Tibial nerve (tissue), 4 donors: ENCODE data around the gene NFKBIB. TPM values are rescaled to one million over a fixed set of nuclear protein-coding genes. Genes with fewer than 3 reads are reported as not detected.

Experiments used
- DNase-seq, 2 donors: peaks; one replicate each; pipeline ENCODE4 v3.0.0-alpha.2; 2019; ENCODE audit warnings: low spot score in 2 of 2
- H3K27ac ChIP-seq, 4 donors: fragments of 200-600 bp; sonication (generic) in 3 of 4; one replicate each; pipeline ENCODE4 v1.5.1; 2017 to 2019; ENCODE audit warnings: mild to moderate bottlenecking in 1 of 4
- H3K27me3 ChIP-seq, 2 donors: fragments of 200-600 bp; sonication (generic) in 1 of 2; one replicate each; pipeline versions ENCODE4 v1.5.1 to v1.6.0; 2017 to 2019
- H3K36me3 ChIP-seq, 3 donors: fragments of 200-600 bp; sonication (generic); one replicate each; pipeline ENCODE4 v1.5.1; 2018 to 2019
- H3K4me1 ChIP-seq, 4 donors: fragments of 200-600 bp; sonication (generic) in 3 of 4; one replicate each; pipeline ENCODE4 v1.5.1; 2017 to 2019
- H3K4me3 ChIP-seq, 4 donors: fragments of 200-600 bp; sonication (generic) in 3 of 4; one replicate each; pipeline ENCODE4 v1.5.1; 2017 to 2019; ENCODE audit warnings: mild to moderate bottlenecking in 1 of 4, moderate library complexity in 1 of 4
- H3K9me3 ChIP-seq, 4 donors: fragments of 200-600 bp; sonication (generic) in 3 of 4; one replicate each; pipeline ENCODE4 v1.5.1; 2017 to 2019
- EP300 ChIP-seq, 2 donors: sonication (generic); formaldehyde crosslinking; IDR thresholded peaks; one replicate each; pipeline ENCODE4 v1.6.1; 2017; ENCODE audit warnings: antibody characterized with exemption in 2 of 2, mild to moderate bottlenecking in 1 of 2
- POLR2A ChIP-seq, 2 donors: fragments of 450-650 bp; IDR thresholded peaks; one replicate each; pipeline ENCODE4 v1.6.1; 2017; ENCODE audit warnings: antibody characterized with exemption in 2 of 2, mild to moderate bottlenecking in 2 of 2, moderate library complexity in 2 of 2
- WGBS, 2 donors: methylation state at CpG; one replicate each; pipeline ENCODE4 v1.1.5; 2018; 5-methylcytosine and 5-hydroxymethylcytosine counted together
- total RNA-seq, 4 donors: library from RNA; depleted of rRNA; stranded (reverse); fragments of >200 nt; gene quantifications; one replicate each; pipeline ENCODE4 v1.1.0, GENCODE V29; 2016
- TF ChIP-seq, protein P1 (sequence below), 5 experiments: fragments of 200-600 bp in 3 of 5; fragments of 450-650 bp in 2 of 5; sonication (generic) in 3 of 5; IDR thresholded peaks; one replicate each; pipeline ENCODE4 v1.5.1; 2016 to 2019; ENCODE audit warnings: antibody characterized with exemption in 5 of 5, mild to moderate bottlenecking in 3 of 5, moderate library complexity in 2 of 5

NFKBIB gene
- total RNA-seq, 4 donors from 2014 or later: 16.0 to 33.0 (median 25.2) TPM

DNA sequence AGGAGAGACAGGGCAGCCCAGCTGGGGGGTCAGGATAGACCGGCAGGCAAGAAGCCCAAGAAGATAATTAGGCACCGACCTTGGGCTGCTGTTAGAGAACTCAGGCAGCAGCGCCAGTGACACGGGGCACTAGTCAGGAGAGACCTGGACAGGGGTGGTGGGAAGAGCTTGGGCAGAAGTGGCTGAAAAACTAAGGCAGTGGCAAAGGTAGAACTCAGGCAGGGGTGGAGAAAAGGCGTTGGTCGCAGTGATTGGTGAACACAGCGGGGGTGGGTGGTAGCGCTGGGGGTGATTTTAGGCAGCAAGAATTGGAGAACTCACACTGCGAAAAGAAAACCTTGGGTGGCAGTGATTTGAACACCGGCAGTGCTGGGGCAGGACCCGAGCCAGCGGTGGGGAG, 7.9 kb downstream of the NFKBIB start:
- 93% methylated on average over 12 of the region's 12 CpGs for WGBS, 2 donors
- Histone ChIP-seq H3K4me3 (no peak overlapping the region), H3K36me3 (peaks cover 0 to 48% (median 17%) of the 10 kb centered on the region in 3 donors), H3K9me3 (no peaks in the 10 kb centered on the region), H3K27ac (no peak overlapping the region), H3K27me3 (peaks cover 0 to 16% of the 10 kb centered on the region in 2 donors), H3K4me1 (peaks cover 0 to 5% (median 0%) of the 10 kb centered on the region in 4 donors)
- TF ChIP-seq EP300 (IDR thresholded peaks at IDR 0.05): no peak
- TF ChIP-seq, protein P1, sequence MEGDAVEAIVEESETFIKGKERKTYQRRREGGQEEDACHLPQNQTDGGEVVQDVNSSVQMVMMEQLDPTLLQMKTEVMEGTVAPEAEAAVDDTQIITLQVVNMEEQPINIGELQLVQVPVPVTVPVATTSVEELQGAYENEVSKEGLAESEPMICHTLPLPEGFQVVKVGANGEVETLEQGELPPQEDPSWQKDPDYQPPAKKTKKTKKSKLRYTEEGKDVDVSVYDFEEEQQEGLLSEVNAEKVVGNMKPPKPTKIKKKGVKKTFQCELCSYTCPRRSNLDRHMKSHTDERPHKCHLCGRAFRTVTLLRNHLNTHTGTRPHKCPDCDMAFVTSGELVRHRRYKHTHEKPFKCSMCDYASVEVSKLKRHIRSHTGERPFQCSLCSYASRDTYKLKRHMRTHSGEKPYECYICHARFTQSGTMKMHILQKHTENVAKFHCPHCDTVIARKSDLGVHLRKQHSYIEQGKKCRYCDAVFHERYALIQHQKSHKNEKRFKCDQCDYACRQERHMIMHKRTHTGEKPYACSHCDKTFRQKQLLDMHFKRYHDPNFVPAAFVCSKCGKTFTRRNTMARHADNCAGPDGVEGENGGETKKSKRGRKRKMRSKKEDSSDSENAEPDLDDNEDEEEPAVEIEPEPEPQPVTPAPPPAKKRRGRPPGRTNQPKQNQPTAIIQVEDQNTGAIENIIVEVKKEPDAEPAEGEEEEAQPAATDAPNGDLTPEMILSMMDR (IDR thresholded peaks at IDR 0.05): no peak
- TF ChIP-seq POLR2A (IDR thresholded peaks at IDR 0.05): no peak
- DNase-seq: no peak

DNA sequence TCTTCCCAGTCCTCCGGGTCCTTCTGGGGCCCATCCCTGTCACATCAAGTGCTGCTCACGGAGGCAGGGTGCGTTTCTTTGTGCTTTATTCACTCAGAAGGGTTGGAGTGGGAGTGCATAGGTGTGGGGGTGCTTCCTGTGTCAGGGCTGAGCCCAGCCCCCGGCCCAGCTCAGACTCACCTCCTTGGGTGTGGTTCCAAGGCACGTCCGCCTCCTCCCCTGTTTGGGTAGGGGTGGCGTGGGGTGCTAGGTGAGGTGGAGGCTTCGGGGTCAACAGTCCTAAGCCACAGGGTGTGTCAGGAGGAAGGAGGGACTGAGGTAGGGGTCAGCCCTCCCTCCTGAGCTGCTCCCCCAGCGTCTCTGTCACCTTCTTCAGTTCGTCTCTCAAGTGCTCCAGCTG, 9.1 kb downstream of the NFKBIB start:
- Histone ChIP-seq H3K9me3 (no peaks in the 10 kb centered on the region), H3K27me3 (peaks cover 0 to 16% of the 10 kb centered on the region in 2 donors), H3K4me3 (no peak overlapping the region), H3K27ac (no peak overlapping the region), H3K36me3 (peaks cover 0 to 48% (median 17%) of the 10 kb centered on the region in 3 donors), H3K4me1 (peaks cover 0 to 5% (median 0%) of the 10 kb centered on the region in 4 donors)
- TF ChIP-seq POLR2A (IDR thresholded peaks at IDR 0.05) (no peak), EP300 (IDR thresholded peaks at IDR 0.05) (no peak)
- TF ChIP-seq, protein P1 (IDR thresholded peaks at IDR 0.05): no peak
- no peak for DNase-seq
- 73 to 75% methylated on average over 10 of the region's 10 CpGs for WGBS, 2 donors

DNA sequence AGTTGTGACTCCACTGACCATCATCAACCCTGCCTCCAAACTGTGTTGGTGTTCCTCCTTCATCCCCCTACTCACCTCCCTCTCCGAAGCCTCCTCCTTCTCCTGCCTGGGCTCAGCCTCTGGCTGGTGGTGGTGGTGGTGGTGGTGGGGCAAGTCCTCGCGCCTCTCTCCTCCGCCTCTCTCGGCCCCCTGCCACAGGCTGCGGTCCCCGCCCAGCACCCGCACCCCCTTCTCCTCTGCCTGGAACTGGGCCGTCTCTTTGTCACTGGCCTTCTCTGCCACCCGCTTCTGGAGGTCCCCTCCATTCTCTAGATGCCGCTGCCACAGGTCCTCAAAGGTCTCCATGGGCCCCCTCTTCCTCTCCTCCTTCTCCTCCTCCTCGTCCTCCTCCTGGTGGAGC, 10.7 kb downstream of the NFKBIB start:
- H3K27ac ChIP-seq: no peak overlapping the region
- H3K9me3 ChIP-seq: no peaks in the 10 kb centered on the region
- no peak for DNase-seq
- peaks cover 0 to 16% of the 10 kb centered on the region in 2 donors for H3K27me3 ChIP-seq
- TF ChIP-seq, protein P1 (IDR thresholded peaks at IDR 0.05): no peak
- TF ChIP-seq EP300 (IDR thresholded peaks at IDR 0.05) (no peak), POLR2A (IDR thresholded peaks at IDR 0.05) (no peak)
- H3K4me3 ChIP-seq: no peak overlapping the region
- peaks cover 0 to 50% (median 13%) of the 10 kb centered on the region in 3 donors for H3K36me3 ChIP-seq
- 91 to 95% methylated on average over 12 of the region's 12 CpGs for WGBS, 2 donors
- peaks cover 0 to 5% (median 0%) of the 10 kb centered on the region in 4 donors for H3K4me1 ChIP-seq

DNA sequence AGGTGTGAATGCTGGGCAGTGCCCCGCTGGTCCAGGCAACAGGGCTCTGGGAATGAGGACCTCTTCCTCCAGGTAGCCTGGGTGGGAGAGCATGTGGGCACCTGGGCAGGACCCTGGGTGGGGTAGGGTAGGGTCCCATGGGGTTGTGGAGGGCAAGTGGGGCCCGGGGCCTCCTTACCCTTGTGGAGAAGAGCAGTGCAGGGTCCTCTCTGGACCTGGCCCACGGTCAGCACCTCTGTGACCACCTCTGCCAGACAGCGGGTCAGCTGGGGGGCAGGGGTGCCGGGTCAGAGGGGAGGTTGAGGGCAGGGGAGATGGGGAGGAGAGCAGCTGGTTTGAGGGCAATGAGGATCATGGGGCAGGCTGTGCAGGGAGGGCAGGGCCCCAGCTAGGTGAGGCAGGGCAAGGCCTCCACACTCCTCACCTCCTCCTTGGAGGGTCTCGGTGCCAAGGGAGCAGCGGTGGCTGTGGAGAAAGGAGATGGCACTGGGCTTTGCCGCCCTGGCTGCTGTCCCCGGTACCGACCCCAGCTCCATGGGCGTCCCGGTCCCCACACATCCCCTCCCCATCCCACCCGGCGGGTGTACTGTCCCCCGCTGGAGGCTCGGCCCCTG, 11.7 kb downstream of the NFKBIB start:
- Histone ChIP-seq H3K36me3 (peaks cover 0 to 48% (median 13%) of the 10 kb centered on the region in 3 donors), H3K27me3 (peaks cover 0 to 16% of the 10 kb centered on the region in 2 donors), H3K27ac (no peak overlapping the region), H3K4me1 (peaks cover 0 to 5% (median 0%) of the 10 kb centered on the region in 4 donors), H3K4me3 (no peak overlapping the region), H3K9me3 (no peaks in the 10 kb centered on the region)
- DNase-seq: no peak
- WGBS, 2 donors: 55 to 58% methylated on average over 10 to 15 of the region's 16 CpGs
- TF ChIP-seq, protein P1 (IDR thresholded peaks at IDR 0.05): no peak
- TF ChIP-seq EP300 (IDR thresholded peaks at IDR 0.05) (no peak), POLR2A (IDR thresholded peaks at IDR 0.05) (no peak)
